IMR-90 (cell line): Measurements from ENCODE around the gene NEDD4L.

Source experiments
- BHLHE40 ChIP-seq: fragments of 150-350 bp; IDR thresholded peaks from 2 replicates; pipeline ENCODE4 v1.6.1; 2016; ENCODE audit warnings: mild to moderate bottlenecking, low read depth, low read length
- CEBPB ChIP-seq: IDR thresholded peaks from 2 replicates; pipeline ENCODE4 v1.6.1; 2012; ENCODE audit warnings: low read depth, low read length, improper control_type of control experiment
- CHD1 ChIP-seq: IDR thresholded peaks from 2 replicates; pipeline ENCODE4 v1.6.1; 2012; ENCODE audit warnings: low read depth, low read length, improper control_type of control experiment
- CTCF ChIP-seq: conservative IDR thresholded peaks from 2 replicates; pipeline ENCODE4 v1.5.1; 2012; ENCODE audit warnings: mild to moderate bottlenecking, low read depth, low read length, improper control_type of control experiment
- FOS ChIP-seq: fragments of 150-350 bp; IDR thresholded peaks from 2 replicates; pipeline ENCODE4 v1.6.1; 2016; ENCODE audit warnings: low read depth, low read length
- MAFK ChIP-seq: IDR thresholded peaks from 2 replicates; pipeline ENCODE4 v1.6.1; 2012; ENCODE audit warnings: low read depth, low read length, improper control_type of control experiment
- MAZ ChIP-seq: IDR thresholded peaks from 2 replicates; pipeline ENCODE4 v1.6.1; 2012; ENCODE audit warnings: low read depth, mild to moderate bottlenecking, low read length, improper control_type of control experiment, moderate library complexity, borderline replicate concordance
- MXI1 ChIP-seq: IDR thresholded peaks from 2 replicates; pipeline ENCODE4 v1.6.1; 2012; ENCODE audit warnings: low read depth, mild to moderate bottlenecking, low read length, moderate library complexity, borderline replicate concordance
- POLR2A ChIP-seq: IDR thresholded peaks from 2 replicates; pipeline ENCODE4 v1.6.1; 2012; ENCODE audit warnings: mild to moderate bottlenecking, low read depth, low read length
- RAD21 ChIP-seq: IDR thresholded peaks from 2 replicates; pipeline ENCODE4 v1.6.1; 2012; ENCODE audit warnings: low read length, improper control_type of control experiment
- RCOR1 ChIP-seq: IDR thresholded peaks from 2 replicates; pipeline ENCODE4 v1.6.1; 2012; ENCODE audit warnings: mild to moderate bottlenecking, low read length, improper control_type of control experiment; ENCODE audit not compliant: insufficient replicate concordance
- RFX5 ChIP-seq: IDR thresholded peaks from 2 replicates; pipeline ENCODE4 v1.8.0; 2012; ENCODE audit warnings: low read depth, mild to moderate bottlenecking, low read length, moderate library complexity
- SMC3 ChIP-seq: fragments of 150-350 bp; IDR thresholded peaks from 2 replicates; pipeline ENCODE4 v1.6.1; 2016; ENCODE audit warnings: low read depth, mild to moderate bottlenecking, antibody characterized with exemption, low read length, moderate library complexity
- USF2 ChIP-seq: fragments of 150-350 bp; IDR thresholded peaks from 2 replicates; pipeline ENCODE4 v1.6.1; 2017; ENCODE audit warnings: mild to moderate bottlenecking, antibody characterized with exemption, low read length, low read depth

- TF ChIP-seq CTCF (no peak), USF2 (no peak), POLR2A (no peak), RAD21 (no peak), RFX5 (no peak), MXI1 (no peak), RCOR1 (no peak), BHLHE40 (no peak), FOS (no peak), MAFK (no peak), SMC3 (no peak), CHD1 (no peak), CEBPB (no peak), MAZ (no peak)
Measured at GRCh38 chr18:58088691-58089065, 44.7 kb downstream of the NEDD4L start.
